ENCODE results near the gene ZBTB32. TPM values are rescaled to one million over a fixed set of nuclear protein-coding genes. Genes with fewer than 3 reads are reported as not detected.

ZBTB32 gene
- total RNA-seq, 1 donor = not detected

DNA sequence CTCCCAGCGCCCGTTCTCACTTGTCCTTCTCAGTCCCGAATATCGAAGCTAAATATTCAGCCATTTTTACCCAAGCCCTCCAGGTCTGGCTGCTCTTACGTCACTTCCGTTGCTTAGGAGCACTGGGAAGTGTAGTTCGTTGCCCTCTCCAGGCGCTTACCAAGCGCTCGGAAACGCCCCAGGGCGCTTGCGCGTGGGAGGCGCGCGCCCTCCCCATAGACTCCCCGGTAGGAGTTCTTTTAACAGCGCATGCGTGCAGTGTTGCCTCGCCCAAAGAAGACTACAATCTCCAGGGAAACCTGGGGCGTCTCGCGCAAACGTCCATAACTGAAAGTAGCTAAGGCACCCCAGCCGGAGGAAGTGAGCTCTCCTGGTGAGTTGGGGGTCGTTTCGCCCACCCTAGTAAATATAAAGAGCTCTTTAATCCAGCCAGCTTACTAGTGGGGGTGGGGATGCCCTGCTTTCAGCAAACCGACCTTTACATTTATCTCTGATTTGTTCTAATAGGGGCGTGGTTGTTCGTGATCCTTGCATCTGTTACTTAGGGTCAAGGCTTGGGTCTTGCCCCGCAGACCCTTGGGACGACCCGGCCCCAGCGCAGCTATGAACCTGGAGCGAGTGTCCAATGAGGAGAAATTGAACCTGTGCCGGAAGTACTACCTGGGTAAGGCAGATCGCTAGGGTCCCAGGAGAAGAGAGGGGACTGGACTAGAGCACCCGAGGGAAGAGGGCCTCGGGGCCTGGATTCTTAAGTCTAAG, 41.1 kb downstream of the ZBTB32 start, which contains the start of the genes PSENEN and U2AF1L4:
Gene PSENEN, plus strand, starts transcription at position 324 of the 759 bp plus-strand sequence. Its CDS starts 280 bp downstream, at position 604.
Gene U2AF1L4, minus strand, starts transcription at position 91 of the 759 bp plus-strand sequence. Its CDS starts 27 bp downstream, at position 64.
- TF ChIP-seq, protein P1, sequence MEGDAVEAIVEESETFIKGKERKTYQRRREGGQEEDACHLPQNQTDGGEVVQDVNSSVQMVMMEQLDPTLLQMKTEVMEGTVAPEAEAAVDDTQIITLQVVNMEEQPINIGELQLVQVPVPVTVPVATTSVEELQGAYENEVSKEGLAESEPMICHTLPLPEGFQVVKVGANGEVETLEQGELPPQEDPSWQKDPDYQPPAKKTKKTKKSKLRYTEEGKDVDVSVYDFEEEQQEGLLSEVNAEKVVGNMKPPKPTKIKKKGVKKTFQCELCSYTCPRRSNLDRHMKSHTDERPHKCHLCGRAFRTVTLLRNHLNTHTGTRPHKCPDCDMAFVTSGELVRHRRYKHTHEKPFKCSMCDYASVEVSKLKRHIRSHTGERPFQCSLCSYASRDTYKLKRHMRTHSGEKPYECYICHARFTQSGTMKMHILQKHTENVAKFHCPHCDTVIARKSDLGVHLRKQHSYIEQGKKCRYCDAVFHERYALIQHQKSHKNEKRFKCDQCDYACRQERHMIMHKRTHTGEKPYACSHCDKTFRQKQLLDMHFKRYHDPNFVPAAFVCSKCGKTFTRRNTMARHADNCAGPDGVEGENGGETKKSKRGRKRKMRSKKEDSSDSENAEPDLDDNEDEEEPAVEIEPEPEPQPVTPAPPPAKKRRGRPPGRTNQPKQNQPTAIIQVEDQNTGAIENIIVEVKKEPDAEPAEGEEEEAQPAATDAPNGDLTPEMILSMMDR (IDR thresholded peaks at IDR 0.05; ENCODE audit: extremely low read depth, low read depth, low read length) = no peak
- Histone ChIP-seq H3K27ac (ENCODE audit: low read depth, low read length) (peak within 1 kb of the TSS; percentile 97), H4K20me1 (ENCODE audit: insufficient read depth, low read length) (peaks cover 10% of the 10 kb centered on the region), H3K4me1 (ENCODE audit: insufficient read depth, low read length) (peaks cover 29% of the 10 kb centered on the region), H3K79me2 (ENCODE audit: insufficient read depth, low read length) (peaks cover 41% of the 10 kb centered on the region), H2AFZ (ENCODE audit: low read length) (peak within 1 kb of the TSS; percentile 92), H3K27me3 (ENCODE audit: insufficient read depth, low read length) (no peaks in the 10 kb centered on the region), H3K4me2 (ENCODE audit: insufficient read depth, low read length) (peak within 1 kb of the TSS; percentile 97), H3K4me3 (ENCODE audit: insufficient read depth, low read length) (peak within 1 kb of the TSS; percentile 87), H3K9me3 (ENCODE audit: low read depth, low read length) (no peaks in the 10 kb centered on the region), H3K36me3 (ENCODE audit: insufficient read depth, low read length) (peaks cover 13% of the 10 kb centered on the region)
- peak; percentile 98 for DNase-seq (ENCODE audit: insufficient read length, low spot score, missing footprints)

DNA sequence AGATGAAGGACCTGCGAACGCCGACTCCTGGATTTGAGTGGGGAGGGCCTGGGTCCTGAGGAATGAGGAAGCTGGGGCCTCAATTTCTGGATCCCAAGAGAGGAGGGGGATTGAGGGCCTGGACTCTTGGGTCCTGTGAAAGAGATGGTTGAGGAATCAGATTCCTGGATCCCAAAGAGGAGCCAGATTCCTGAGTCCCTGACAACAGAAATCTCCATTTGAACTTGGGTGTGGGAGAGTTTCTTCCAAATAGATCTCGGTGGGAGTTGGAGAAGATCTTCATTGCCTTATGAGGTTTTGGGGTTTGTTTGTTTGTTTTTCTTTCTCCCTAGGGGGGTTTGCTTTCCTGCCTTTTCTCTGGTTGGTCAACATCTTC, 41.7 kb downstream of the ZBTB32 start:
- no peak for DNase-seq (ENCODE audit: insufficient read length, low spot score, missing footprints)
- H3K9me3 ChIP-seq (ENCODE audit: low read depth, low read length) = no peaks in the 10 kb centered on the region
- H3K4me3 ChIP-seq (ENCODE audit: insufficient read depth, low read length) = peak overlapping the region; percentile 87
- peaks cover 13% of the 10 kb centered on the region for H3K36me3 ChIP-seq (ENCODE audit: insufficient read depth, low read length)
- peaks cover 11% of the 10 kb centered on the region for H4K20me1 ChIP-seq (ENCODE audit: insufficient read depth, low read length)
- H3K4me2 ChIP-seq (ENCODE audit: insufficient read depth, low read length) = peak overlapping the region; percentile 87
- H3K79me2 ChIP-seq (ENCODE audit: insufficient read depth, low read length) = peaks cover 43% of the 10 kb centered on the region
- peaks cover 29% of the 10 kb centered on the region for H3K4me1 ChIP-seq (ENCODE audit: insufficient read depth, low read length)
- TF ChIP-seq, protein P1 (IDR thresholded peaks at IDR 0.05; ENCODE audit: extremely low read depth, low read depth, low read length) = no peak
- H2AFZ ChIP-seq (ENCODE audit: low read length) = no peak overlapping the region
- H3K27ac ChIP-seq (ENCODE audit: low read depth, low read length) = peak overlapping the region; percentile 97
- H3K27me3 ChIP-seq (ENCODE audit: insufficient read depth, low read length) = no peaks in the 10 kb centered on the region

DNA sequence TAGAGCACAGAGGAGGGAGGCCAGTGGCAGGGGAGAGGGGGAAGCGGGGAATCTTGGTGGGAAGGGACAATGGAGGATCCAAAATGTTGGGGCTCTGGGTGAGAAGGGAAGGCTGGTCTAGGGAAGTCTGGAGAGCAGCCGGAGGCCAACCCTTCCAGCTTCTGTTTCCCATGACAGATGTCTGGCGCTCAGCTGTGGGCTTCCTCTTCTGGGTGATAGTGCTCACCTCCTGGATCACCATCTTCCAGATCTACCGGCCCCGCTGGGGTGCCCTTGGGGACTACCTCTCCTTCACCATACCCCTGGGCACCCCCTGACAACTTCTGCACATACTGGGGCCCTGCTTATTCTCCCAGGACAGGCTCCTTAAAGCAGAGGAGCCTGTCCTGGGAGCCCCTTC, 42.2 kb downstream of the ZBTB32 start:
- H3K4me1 ChIP-seq (ENCODE audit: insufficient read depth, low read length) = peaks cover 29% of the 10 kb centered on the region
- peaks cover 43% of the 10 kb centered on the region for H3K79me2 ChIP-seq (ENCODE audit: insufficient read depth, low read length)
- TF ChIP-seq, protein P1 (IDR thresholded peaks at IDR 0.05; ENCODE audit: extremely low read depth, low read depth, low read length) = no peak
- no peak overlapping the region for H2AFZ ChIP-seq (ENCODE audit: low read length)
- H3K4me2 ChIP-seq (ENCODE audit: insufficient read depth, low read length) = peak overlapping the region; percentile 87
- H3K27ac ChIP-seq (ENCODE audit: low read depth, low read length) = peak overlapping the region; percentile 97
- no peaks in the 10 kb centered on the region for H3K27me3 ChIP-seq (ENCODE audit: insufficient read depth, low read length)
- peaks cover 11% of the 10 kb centered on the region for H4K20me1 ChIP-seq (ENCODE audit: insufficient read depth, low read length)
- peaks cover 13% of the 10 kb centered on the region for H3K36me3 ChIP-seq (ENCODE audit: insufficient read depth, low read length)
- no peaks in the 10 kb centered on the region for H3K9me3 ChIP-seq (ENCODE audit: low read depth, low read length)
- peak overlapping the region; percentile 87 for H3K4me3 ChIP-seq (ENCODE audit: insufficient read depth, low read length)
- DNase-seq (ENCODE audit: insufficient read length, low spot score, missing footprints) = no peak
